Gastrocnemius medialis (tissue), 4 donors: Measurements from ENCODE around the gene NAA16.

Source experiments
- CTCF ChIP-seq, 5 experiments: fragments of 450-650 bp in 3 of 5; fragments of 200-600 bp in 2 of 5; sonication (generic) in 2 of 5; IDR thresholded peaks in 4 of 5; conservative IDR thresholded peaks in 1 of 5; 1 replicate in 4 of 5; 2 replicates in 1 of 5; pipeline ENCODE4 v1.5.1; 2016 to 2019; ENCODE audit warnings: antibody characterized with exemption in 5 of 5, mild to moderate bottlenecking in 3 of 5, moderate library complexity in 3 of 5
- POLR2A ChIP-seq, 2 donors: fragments of 450-650 bp; IDR thresholded peaks; one replicate each; pipeline ENCODE4 v1.6.1; 2017; ENCODE audit warnings: antibody characterized with exemption in 2 of 2, mild to moderate bottlenecking in 2 of 2, moderate library complexity in 2 of 2

GRCh38 chr13:41294914-41295313 lies 16.2 kb upstream of the NAA16 start:
- no peak for TF ChIP-seq POLR2A (IDR thresholded peaks at IDR 0.05)
- no peak for TF ChIP-seq CTCF (IDR thresholded peaks at IDR 0.05 in 4 of 5, conservative IDR thresholded peaks at IDR 0.05 in 1 of 5)
